ENCODE data around the gene SLC43A2.
A peak's percentile ranks its signal among the peaks of the same experiment; 100 is the strongest.

The SLC43A2 gene

DNA sequence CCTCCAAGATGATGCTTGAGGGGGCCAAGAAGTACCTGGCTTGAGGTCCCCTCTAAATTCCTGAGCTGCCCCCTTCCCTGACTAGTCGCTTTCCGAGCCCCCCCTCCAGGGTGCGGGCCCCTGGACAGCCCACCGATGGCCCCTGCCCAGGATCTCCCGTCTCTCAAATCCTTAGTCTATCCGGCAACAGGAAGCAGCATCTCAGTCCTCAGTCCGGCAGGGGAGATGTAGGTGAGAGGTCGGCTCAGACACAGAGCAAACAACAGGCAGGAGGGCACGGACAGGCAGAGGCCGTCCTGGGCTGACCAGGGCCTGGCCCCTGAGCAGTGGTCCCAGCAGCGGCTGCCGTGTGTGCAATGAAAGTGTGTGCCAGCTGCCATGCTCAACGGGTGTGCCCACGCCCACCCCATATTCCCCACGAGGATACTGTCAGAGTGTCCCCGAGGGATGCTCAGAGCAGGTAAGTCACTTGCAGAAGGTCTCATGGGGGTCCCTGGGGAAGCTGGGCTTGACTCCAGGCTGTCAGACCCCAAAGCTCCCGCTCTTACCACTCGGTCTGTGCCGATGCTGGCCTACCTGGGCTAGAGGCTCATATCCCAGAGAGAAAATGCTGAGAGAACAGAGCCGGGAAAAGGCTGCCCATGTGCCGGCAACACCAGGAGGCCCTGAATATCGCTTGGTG lies 7.2 kb downstream of the SLC43A2 start:
- no peak for DNase-seq

GRCh38 chr17:1620486-1620885 lies 8.1 kb downstream of the SLC43A2 start:
- no peak for DNase-seq

- DNase-seq: no peak
Measured at GRCh38 chr17:1617620-1618174, 10.9 kb downstream of the SLC43A2 start.

- no peak for DNase-seq
Measured at GRCh38 chr17:1616101-1616500, 12.5 kb downstream of the SLC43A2 start.

GRCh38 chr17:1612400-1612799 lies 16.2 kb downstream of the SLC43A2 start:
- DNase-seq: no peak

- no peak for DNase-seq
Measured at GRCh38 chr17:1611715-1612114, 16.9 kb downstream of the SLC43A2 start.

DNA sequence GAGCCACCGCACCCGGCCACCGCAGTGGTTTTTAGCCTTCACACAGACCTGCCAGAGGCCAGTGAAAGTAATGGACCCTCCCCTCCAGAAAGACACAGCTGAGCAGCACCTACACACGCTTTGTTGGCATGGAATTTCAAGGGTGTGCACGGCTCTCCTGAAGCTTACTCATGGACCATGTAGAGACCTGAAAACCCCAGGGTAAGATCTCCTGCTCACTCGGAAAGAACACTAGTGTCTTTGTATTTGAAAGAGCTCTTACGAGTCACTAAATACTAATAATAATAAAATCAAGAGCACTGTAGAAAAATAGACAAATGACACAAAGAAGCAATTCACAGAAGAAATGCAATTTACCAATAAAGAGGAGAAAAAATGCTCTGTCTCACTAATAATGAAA lies 20.0 kb downstream of the SLC43A2 start:
- DNase-seq: no peak

GRCh38 chr17:1607971-1608320 lies 20.7 kb downstream of the SLC43A2 start:
- DNase-seq: no peak

GRCh38 chr17:1606352-1606985 lies 22.2 kb downstream of the SLC43A2 start:
- DNase-seq: no peak

- DNase-seq: no peak
Measured at GRCh38 chr17:1605681-1606351, 22.8 kb downstream of the SLC43A2 start.

DNA sequence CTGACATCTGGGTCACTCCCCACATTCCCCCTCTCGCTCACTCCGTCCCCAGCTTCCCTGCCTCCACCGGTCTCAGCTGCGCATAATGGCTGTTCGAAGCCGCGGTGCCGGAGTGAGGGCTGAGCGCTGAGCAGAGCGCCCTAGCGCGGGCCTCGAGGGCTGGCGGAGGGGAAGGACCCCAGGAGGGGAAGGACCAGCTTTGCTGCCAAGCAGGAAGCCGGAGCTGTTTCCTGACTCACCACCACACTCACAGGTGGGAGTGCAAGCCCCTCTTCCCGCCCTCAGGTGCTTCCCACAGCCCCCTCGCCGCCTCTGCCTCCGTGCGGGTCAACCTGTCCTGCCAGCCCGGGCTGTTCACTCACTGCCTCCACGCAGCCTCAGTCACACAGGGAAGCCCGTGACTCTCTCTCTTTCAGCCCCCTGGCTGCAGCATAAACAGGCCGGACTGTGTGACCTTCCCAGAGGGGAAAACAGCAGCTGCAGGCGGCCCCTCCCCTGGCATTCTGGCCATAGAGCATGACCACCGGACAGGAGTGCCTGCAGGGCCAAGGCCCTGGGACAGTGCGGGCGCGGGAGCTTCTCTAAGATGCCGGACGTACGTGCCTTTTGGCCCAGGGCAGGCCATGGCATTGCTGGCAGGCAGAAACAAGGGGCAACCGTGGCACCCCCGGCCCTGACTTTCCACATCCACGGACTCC lies 23.7 kb downstream of the SLC43A2 start:
- no peak for DNase-seq

DNA sequence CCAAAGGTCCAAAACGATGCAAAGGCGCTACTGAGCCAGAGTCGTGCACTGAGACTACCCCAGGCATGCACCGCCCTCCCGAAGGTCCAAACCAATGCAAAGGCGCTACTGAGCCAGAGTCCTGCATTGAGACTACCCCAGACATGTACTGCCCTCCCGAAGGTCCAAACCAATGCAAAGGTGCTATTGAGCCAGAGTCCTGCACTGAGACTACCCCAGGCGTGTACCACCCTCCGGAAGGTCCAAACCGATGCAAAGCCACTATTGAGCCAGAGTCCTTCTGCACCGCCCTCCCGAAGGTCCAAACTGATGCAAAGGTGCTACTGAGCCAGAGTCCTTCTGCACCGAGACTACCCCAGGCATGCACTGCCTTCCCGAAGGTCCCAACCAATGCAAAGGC lies 27.1 kb downstream of the SLC43A2 start:
- no peak for DNase-seq

- no peak for DNase-seq
Measured at GRCh38 chr17:1598399-1599095, 30.1 kb downstream of the SLC43A2 start.

GRCh38 chr17:1597861-1598342 lies 30.7 kb downstream of the SLC43A2 start:
- DNase-seq: no peak

DNA sequence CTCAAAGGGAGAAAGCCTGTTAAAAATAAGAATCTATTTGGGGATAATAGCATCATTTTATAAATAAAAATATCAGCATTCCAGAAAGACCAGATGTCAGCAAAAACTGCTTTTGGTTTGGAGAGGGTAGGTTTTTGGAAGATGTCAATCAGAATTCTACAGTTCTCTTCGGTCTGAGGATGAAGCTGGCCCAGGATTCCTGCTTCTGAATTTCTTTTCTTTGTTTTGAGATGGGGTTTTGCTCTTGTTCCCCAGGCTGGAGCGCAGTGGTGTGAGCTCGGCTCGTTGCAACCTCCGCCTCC lies 35.1 kb downstream of the SLC43A2 start:
- DNase-seq: no peak

DNA sequence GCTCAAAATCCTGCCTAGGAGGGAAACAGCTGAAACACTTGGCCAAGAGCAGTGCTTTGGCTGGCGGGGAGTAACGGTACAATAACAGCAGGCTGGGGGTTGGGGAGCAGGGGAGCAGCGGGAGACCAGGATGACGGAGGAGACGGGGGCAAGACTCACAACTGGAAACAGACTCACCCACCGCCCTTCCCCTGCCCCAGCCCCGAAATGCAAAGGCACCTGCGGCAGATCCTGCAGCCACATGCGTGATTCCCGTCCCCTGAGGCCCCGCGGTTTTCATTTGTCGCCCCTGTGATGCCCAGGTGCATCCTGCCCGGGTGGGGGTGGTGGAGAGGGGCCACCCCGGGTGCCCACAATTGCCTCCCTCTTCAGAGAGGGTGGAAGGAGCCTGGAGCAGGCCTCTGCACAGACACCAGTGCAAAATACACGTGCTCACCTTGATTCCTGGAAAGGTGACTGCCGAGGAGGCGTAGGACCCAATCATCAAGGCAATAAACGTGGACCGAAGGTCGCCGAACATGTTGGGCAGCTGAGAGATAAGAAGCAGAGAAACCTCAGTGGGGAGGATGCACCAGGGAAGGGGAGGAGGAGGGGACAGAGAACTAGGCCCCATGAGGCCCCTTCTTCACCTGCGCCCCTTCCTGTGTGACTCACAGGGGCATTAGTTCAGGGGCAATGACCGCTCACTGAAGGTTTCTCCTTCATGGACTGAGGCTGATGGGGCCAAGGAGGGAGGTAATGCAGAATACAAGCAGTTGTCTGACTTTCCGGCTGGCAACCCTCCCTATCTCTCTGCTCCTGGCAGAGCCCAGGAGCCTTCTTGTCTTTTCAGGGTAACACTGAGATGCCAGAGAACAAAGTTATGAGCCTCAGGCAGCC lies 35.6 kb downstream of the SLC43A2 start:
- DNase-seq: no peak

DNA sequence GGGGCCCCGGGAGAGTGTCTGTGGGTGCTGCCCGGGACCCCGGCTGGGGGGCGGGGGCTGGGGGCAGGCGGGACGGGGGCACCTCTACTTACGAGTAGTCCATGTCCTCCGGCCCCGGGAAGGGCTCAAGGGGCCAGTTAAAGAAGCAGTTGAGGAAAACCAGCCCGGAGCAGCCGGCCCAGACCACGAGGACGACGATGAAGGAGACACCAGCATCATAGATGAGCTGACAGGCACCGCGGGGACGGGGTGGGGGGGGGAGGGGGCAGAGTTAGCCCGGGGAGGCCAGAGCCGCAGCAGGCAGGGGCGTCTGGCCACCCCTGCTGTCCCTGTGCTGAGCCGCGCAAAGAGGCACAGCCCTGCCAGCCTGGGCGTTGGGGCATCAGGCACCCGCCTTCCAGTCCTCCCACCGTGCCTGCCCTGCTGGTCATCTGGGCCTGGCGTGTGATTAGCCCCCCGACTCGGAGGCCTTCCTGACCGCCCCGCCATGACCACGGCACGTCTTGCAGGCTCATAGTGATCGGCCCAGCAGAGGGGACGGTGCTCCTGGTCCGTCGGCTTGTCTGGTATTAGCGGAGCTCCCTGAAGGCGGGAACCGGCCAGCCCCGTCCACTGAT lies 37.1 kb downstream of the SLC43A2 start:
- DNase-seq: no peak

DNA sequence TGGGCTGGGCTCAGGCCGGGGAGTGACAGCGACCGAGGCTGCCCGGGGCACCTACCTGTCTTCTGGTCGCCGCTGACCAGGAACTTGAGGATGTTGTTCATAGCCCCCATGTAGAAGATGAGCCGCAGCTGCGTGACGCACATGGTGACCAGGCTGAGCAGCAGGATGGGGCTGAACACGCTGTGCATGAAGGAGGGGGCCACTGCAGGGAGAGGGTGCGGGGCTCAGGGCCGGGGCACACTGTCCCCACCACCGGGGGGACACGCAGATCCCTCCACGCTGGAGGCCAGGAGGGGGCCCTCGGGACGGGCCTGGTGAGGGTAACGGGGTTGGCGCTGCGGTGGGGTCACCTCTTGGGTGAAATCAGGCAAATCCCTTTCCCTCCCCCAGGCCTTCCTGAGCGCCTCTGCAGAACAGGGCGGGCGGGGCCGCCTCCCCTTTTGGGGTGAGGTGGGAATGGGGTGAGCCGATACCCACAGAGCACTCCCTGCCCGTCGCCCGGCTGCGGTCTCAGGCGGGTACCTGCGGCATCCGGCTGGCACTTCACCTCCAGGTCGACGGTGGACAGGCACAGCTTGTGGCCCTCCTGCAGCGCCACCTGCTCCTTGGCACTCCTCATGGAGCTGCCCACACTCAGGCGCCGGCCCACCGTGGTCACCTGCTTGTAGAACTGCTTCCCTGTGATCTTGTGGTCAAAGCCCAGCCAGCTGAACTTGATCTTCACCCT lies 37.7 kb downstream of the SLC43A2 start:
- no peak for DNase-seq

- DNase-seq: peak; percentile 67 to 88
Measured at GRCh38 chr17:1590029-1590746, 38.4 kb downstream of the SLC43A2 start.
